22Rv1 (cell line): ENCODE results near the gene CNTNAP4.

Source experiments
- ZFX ChIP-seq: fragments of 450-650 bp; IDR thresholded peaks from 2 replicates; pipeline ENCODE4 v1.6.1; 2017; ENCODE audit warnings: antibody characterized with exemption, borderline replicate concordance
- TF ChIP-seq, protein P1 (sequence below): fragments of 450-650 bp; IDR thresholded peaks from 2 replicates; pipeline ENCODE4 v1.5.1; 2017; ENCODE audit warnings: mild to moderate bottlenecking

DNA sequence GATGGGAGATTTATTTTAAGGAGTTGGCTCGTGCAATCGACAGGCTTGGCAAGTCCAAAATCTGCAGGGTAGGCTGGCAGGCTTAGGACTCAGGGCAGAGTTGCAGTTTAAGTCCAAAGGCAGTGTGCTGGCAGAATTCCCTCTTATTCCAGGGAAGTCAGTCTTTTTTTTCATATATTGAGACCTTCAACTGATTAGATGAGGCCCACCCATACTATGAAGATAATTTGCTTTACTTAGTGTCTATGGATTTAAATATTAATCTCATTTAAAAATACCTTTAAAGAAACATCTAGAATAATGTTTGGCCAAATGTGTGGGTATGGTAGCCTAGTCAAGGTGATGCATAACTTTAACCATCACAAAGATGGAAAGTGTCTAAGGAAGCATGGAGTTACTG lies 99.8 kb downstream of the CNTNAP4 start:
- TF ChIP-seq, protein P1, sequence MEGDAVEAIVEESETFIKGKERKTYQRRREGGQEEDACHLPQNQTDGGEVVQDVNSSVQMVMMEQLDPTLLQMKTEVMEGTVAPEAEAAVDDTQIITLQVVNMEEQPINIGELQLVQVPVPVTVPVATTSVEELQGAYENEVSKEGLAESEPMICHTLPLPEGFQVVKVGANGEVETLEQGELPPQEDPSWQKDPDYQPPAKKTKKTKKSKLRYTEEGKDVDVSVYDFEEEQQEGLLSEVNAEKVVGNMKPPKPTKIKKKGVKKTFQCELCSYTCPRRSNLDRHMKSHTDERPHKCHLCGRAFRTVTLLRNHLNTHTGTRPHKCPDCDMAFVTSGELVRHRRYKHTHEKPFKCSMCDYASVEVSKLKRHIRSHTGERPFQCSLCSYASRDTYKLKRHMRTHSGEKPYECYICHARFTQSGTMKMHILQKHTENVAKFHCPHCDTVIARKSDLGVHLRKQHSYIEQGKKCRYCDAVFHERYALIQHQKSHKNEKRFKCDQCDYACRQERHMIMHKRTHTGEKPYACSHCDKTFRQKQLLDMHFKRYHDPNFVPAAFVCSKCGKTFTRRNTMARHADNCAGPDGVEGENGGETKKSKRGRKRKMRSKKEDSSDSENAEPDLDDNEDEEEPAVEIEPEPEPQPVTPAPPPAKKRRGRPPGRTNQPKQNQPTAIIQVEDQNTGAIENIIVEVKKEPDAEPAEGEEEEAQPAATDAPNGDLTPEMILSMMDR = no peak
- TF ChIP-seq ZFX = no peak
